ENCODE measurements around the gene NKD2.

The NKD2 gene

DNA sequence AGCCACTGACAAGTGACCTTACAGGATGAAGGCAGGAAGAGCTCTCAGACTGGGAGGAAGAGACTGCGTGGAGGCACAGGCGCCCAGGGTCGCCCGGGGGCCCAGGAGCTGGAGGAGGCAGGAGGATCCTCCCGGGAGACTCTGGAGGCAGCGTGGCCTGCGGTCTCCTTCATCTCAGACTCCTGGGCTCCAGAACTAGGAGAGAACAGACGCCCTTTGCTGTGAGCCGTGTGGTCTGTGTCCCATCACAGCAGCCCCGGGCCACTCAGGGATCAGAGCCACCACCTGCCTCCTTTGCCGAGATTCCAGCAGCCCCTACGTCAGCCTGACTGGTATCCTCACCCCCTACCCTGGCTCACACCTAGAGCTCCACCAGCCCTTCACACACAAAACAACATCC, 58.1 kb downstream of the NKD2 start:
- Histone ChIP-seq H3K9me3 (replicated peaks; ENCODE audit: low read length) (no peaks in the 10 kb centered on the region), H3K36me3 (ENCODE audit: insufficient read depth, low read length) (no peaks in the 10 kb centered on the region), H3K9ac (ENCODE audit: low read depth, low read length) (no peak overlapping the region), H3K4me3 (ENCODE audit: low read length) (no peak overlapping the region), H3K27me3 (ENCODE audit: control insufficient read depth, insufficient read depth, low read length) (no peaks in the 10 kb centered on the region), H3K4me2 (ENCODE audit: low read length) (no peak overlapping the region), H3K4me1 (ENCODE audit: control insufficient read depth, insufficient read depth, low read length) (no peaks in the 10 kb centered on the region)

DNA sequence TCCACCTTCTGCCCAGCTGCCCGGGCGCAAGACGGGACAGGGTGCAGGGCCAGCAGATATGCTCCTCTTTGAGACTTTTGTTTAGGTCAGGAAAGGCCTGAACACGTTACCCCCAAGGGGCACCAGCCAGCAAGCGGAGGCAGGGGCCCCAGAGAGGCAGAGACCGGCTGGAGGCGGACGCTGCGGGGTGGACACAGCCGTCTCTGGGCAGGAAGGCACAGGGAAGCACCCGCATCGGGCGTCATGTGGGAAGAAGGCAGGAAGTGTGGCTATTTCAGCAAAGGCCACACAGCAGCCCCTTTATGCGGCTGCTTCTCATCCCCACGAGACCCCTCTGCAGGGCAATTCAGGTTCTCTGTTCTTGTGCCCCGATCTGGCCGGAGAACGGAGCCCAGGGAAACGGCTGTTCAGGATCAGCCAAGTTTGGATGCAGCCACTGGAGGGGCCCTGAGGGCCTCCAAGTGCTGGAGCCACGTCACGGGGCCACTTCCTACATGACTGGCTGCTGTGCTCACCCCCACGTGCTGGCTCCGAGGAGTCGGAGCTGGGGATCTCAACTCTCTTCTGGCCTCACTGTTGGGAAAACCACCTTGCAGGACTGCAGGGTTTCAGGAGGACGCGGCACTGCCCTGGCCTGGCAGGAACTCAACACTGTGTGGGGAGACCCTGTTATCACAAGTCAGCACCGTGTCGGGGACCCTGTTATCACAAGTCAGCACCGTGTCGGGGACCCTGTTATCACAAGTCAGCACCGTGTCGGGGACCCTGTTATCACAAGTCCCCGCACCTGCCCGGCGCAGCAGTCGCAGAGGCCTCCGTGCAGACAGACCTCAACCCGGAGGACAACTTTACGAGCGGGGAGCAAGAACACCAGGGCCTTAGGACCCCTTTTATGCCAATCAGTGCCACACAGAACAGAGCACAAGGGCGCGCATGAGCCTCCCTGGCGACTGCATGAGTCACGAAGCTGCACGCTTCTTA, 58.8 kb downstream of the NKD2 start:
- no peak overlapping the region for H3K4me3 ChIP-seq (ENCODE audit: low read length)
- H3K36me3 ChIP-seq (ENCODE audit: insufficient read depth, low read length), result no peaks in the 10 kb centered on the region
- H3K4me1 ChIP-seq (ENCODE audit: control insufficient read depth, insufficient read depth, low read length), result no peaks in the 10 kb centered on the region
- no peak overlapping the region for H3K9ac ChIP-seq (ENCODE audit: low read depth, low read length)
- H3K27me3 ChIP-seq (ENCODE audit: control insufficient read depth, insufficient read depth, low read length), result no peaks in the 10 kb centered on the region
- no peak overlapping the region for H3K4me2 ChIP-seq (ENCODE audit: low read length)
- H3K9me3 ChIP-seq (replicated peaks; ENCODE audit: low read length), result no peaks in the 10 kb centered on the region

DNA sequence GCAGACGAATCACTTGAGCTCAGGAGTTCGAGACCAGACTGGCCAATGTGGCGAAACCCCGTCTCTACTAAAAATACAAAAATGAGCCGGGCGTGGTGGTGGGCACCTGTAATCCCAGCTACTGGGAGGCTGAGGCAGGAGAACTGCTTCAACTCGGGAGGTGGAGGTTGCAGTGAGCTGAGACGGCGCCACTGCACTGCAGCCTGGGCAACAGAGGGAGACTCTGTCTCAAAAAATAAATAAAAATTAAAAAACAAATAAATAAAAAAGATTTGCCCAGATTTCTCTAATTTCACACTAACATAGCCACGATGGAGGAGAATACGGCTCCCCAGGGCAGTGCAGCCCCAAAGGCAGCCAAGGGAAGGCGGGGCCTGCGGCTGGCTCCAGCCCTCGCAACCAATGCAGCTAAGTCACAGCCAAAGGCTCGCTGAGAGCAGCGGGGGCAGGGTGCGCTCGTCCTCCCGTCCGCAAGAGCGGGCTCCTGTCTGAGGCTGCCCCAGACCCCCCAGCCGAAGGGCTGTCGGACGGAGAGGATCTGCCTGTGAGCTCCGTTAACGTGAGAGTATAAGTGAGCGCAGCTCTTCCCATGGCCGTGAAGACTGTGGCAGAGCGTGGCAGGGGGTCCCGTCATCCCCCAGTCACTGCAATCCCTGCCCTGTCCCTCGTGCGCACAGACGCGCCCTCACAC, 59.7 kb downstream of the NKD2 start:
- H3K9me3 ChIP-seq (replicated peaks; ENCODE audit: low read length), result no peaks in the 10 kb centered on the region

DNA sequence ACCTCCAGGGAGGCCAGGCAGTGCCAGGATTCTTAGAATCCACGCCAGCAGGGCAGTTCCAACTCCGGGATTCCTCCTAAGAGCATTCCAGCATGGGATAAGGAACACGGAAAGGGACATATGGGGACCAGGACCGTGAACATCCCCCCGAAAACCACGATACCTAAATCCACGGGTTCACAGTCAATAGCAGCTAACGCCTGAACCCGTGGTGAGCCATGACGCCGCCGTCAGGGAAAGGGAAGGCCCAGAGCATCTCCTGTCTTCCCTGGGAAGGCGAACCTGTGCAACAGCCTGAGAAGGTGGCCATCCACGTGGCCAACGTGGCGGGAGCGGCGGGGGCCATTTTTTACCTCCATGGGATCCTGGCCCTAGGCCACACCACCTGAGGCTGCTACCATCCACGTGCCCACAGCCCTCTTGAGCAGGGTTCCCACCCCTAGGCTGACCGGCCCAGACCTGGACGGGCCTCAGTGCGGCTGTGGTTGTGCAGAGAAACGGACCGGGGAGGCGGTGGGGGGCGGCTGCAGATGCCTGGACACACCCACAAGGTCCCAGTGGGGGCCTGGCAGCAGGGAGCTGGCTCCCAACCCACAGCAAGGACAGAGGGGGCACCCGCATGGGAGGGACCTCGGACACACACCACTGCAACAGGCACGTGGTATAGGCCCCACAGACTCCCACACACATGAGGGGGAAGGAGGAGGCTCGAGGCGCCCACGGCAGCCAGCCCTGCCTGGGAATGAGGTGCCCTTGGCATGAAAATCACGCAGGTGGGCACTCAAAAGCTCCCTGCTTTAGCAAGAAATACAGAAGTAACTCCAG, 60.5 kb downstream of the NKD2 start:
- H3K9ac ChIP-seq (ENCODE audit: low read depth, low read length), result no peak overlapping the region
- no peaks in the 10 kb centered on the region for H3K9me3 ChIP-seq (replicated peaks; ENCODE audit: low read length)

More for the DNA sequence above, 59.7 kb downstream of the NKD2 start:
- no peaks in the 10 kb centered on the region for H3K36me3 ChIP-seq (ENCODE audit: insufficient read depth, low read length)
- H3K4me3 ChIP-seq (ENCODE audit: low read length), result no peak overlapping the region
- no peak overlapping the region for H3K4me2 ChIP-seq (ENCODE audit: low read length)
- no peak overlapping the region for H3K9ac ChIP-seq (ENCODE audit: low read depth, low read length)
- no peaks in the 10 kb centered on the region for H3K27me3 ChIP-seq (ENCODE audit: control insufficient read depth, insufficient read depth, low read length)
- H3K4me1 ChIP-seq (ENCODE audit: control insufficient read depth, insufficient read depth, low read length), result no peaks in the 10 kb centered on the region

DNA sequence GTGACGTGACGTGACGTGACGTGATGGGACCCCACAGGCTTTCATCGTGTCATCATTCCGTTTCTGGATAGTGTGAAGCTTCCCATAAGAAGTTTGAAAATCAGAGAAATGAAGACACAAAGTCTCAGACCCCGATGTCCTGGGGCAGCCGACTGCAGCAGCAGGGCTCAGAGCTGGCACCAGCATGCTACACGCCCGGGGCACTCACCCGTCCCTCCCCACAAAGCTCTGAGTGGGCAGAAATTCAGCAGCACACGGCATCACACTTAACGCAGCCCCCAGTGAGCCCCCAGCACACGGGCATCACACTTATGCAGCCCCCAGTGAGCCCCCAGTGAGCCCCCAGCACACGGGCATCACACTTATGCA, 61.1 kb downstream of the NKD2 start:
- no peak overlapping the region for H3K4me3 ChIP-seq (ENCODE audit: low read length)
- H3K9ac ChIP-seq (ENCODE audit: low read depth, low read length), result no peak overlapping the region

More for the DNA sequence above, 60.5 kb downstream of the NKD2 start:
- no peaks in the 10 kb centered on the region for H3K36me3 ChIP-seq (ENCODE audit: insufficient read depth, low read length)
- no peak overlapping the region for H3K4me3 ChIP-seq (ENCODE audit: low read length)
- H3K4me2 ChIP-seq (ENCODE audit: low read length), result no peak overlapping the region
- no peaks in the 10 kb centered on the region for H3K4me1 ChIP-seq (ENCODE audit: control insufficient read depth, insufficient read depth, low read length)
- H3K27me3 ChIP-seq (ENCODE audit: control insufficient read depth, insufficient read depth, low read length), result no peaks in the 10 kb centered on the region

DNA sequence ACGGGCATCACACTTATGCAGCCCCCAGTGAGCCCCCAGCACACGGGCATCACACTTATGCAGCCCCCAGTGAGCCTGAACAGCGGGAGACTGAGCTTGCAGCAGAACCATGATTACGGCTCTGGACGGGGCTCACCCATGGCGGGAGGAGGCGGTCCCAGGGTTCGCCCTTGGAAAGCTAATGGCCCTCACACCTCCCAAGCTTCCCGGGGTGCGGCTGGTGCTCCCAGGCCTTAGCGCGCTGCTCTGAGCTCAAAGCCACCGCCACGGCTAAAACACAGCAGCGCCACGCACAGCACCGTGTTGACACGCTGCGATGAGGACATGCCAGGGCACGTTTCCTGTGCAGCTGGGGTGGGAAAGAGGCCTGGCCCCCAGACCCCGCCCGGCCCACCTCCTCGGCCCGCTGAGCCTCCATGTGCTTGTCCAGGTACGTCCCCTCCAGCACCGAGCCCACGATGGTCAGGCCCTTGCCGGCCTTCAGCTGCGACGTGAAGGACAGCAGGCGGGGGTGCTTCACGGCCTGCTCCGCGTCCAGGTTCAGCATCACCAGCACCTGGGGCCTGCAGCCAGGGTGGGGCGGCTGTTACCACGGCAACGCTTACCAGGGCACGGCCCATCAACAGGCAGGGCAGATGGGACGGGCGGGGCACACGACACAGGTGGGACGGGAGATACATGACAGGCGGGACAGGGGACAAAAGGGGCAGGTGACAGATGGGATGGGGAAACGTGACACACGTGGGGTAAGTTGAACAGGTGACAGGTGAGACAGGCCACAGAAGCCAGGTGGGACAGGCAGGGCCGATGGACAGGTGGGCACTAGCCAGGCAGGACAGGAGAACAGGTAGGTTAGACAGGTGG, 64.9 kb downstream of the NKD2 start:
- Histone ChIP-seq H3K9me3 (replicated peaks; ENCODE audit: low read length) (no peaks in the 10 kb centered on the region), H3K4me2 (ENCODE audit: low read length) (no peak overlapping the region), H3K4me1 (ENCODE audit: control insufficient read depth, insufficient read depth, low read length) (no peaks in the 10 kb centered on the region), H3K9ac (ENCODE audit: low read depth, low read length) (no peak overlapping the region), H3K36me3 (ENCODE audit: insufficient read depth, low read length) (no peaks in the 10 kb centered on the region), H3K27me3 (ENCODE audit: control insufficient read depth, insufficient read depth, low read length) (no peaks in the 10 kb centered on the region), H3K4me3 (ENCODE audit: low read length) (no peak overlapping the region)

More for the DNA sequence above, 61.1 kb downstream of the NKD2 start:
- Histone ChIP-seq H3K9me3 (replicated peaks; ENCODE audit: low read length) (no peaks in the 10 kb centered on the region), H3K27me3 (ENCODE audit: control insufficient read depth, insufficient read depth, low read length) (no peaks in the 10 kb centered on the region), H3K4me1 (ENCODE audit: control insufficient read depth, insufficient read depth, low read length) (no peaks in the 10 kb centered on the region), H3K36me3 (ENCODE audit: insufficient read depth, low read length) (no peaks in the 10 kb centered on the region), H3K4me2 (ENCODE audit: low read length) (no peak overlapping the region)

DNA sequence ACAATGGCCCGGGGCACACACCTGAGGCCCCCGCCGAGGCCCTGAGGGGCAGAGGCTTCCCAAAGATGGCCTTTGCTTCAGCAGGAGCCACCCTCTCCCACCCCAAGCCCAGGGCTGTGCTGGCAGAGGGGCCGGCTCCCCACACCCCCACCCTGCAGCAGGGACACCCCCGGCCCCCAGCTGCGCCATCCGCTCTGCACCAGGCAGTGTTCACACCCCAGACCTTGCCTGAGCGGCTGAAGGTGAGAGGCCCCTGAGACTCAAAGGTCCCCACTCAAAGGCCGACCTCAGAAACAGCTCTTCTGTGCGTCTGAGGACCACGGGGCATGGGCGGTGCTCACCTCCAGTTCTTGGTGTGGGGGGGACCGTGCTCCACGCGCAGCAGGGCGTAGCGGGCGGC, 65.6 kb downstream of the NKD2 start:
- Histone ChIP-seq H3K36me3 (ENCODE audit: insufficient read depth, low read length) (no peaks in the 10 kb centered on the region), H3K9me3 (replicated peaks; ENCODE audit: low read length) (no peaks in the 10 kb centered on the region), H3K9ac (ENCODE audit: low read depth, low read length) (no peak overlapping the region), H3K4me1 (ENCODE audit: control insufficient read depth, insufficient read depth, low read length) (no peaks in the 10 kb centered on the region), H3K27me3 (ENCODE audit: control insufficient read depth, insufficient read depth, low read length) (no peaks in the 10 kb centered on the region), H3K4me2 (ENCODE audit: low read length) (no peak overlapping the region), H3K4me3 (ENCODE audit: low read length) (no peak overlapping the region)

DNA sequence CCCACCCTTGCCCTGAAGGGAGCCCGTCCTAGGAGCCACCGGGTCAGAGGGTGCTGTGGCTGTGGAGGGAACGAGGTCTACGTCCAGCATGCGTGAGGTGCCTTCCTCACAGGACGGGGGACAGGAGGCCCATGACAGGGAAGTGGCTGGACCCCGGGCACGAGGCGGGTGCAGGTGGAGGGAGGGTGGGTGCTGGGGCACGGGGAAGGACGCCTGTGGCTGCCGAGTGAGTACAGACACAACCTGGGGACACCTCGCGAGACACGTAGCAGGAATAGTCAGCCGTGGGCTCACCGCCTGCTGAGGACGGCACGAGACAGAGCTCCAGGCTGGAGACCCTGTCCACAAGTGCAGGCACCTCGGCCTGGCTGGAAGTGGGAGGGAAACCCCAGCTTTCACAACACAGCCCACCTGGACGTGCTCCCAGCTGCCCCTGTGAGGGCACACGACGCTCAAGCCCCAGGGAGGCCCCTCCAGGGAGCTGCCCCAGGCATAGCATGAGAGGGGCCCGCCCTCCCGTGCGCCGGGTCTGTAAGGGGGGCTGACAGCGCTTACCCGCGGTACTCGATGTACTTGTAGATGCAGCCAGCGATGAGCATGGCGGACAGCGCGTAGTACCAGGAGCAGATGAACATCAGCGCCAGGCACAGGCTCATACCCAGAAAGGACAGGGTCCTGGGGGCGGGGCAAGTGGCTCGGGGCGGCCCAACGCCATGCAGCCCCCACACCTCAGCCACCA, 66.4 kb downstream of the NKD2 start:
- Histone ChIP-seq H3K9ac (ENCODE audit: low read depth, low read length) (no peak overlapping the region), H3K4me1 (ENCODE audit: control insufficient read depth, insufficient read depth, low read length) (no peaks in the 10 kb centered on the region), H3K27me3 (ENCODE audit: control insufficient read depth, insufficient read depth, low read length) (no peaks in the 10 kb centered on the region), H3K4me2 (ENCODE audit: low read length) (no peak overlapping the region), H3K4me3 (ENCODE audit: low read length) (no peak overlapping the region), H3K9me3 (replicated peaks; ENCODE audit: low read length) (no peaks in the 10 kb centered on the region), H3K36me3 (ENCODE audit: insufficient read depth, low read length) (no peaks in the 10 kb centered on the region)

DNA sequence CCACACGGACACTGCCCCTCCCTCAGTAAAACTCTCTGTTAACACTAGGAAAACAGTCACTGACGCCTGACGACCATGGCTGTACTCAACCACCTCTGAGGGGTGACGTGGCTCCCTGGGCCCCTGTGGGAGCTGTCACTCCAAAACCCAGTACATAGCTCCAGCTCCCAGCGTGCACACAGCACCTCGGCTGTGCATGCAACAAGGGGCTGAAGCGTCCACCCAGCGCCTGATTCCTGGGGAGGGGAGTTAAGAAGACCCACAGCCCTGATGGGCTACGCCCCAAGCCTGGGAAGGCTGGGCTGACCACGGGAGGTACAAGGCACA, 66.9 kb downstream of the NKD2 start:
- no peak overlapping the region for H3K4me2 ChIP-seq (ENCODE audit: low read length)
- H3K4me3 ChIP-seq (ENCODE audit: low read length), result no peak overlapping the region
- no peaks in the 10 kb centered on the region for H3K36me3 ChIP-seq (ENCODE audit: insufficient read depth, low read length)
- H3K27me3 ChIP-seq (ENCODE audit: control insufficient read depth, insufficient read depth, low read length), result no peaks in the 10 kb centered on the region
- H3K9ac ChIP-seq (ENCODE audit: low read depth, low read length), result no peak overlapping the region
- H3K9me3 ChIP-seq (replicated peaks; ENCODE audit: low read length), result no peaks in the 10 kb centered on the region
- no peaks in the 10 kb centered on the region for H3K4me1 ChIP-seq (ENCODE audit: control insufficient read depth, insufficient read depth, low read length)

DNA sequence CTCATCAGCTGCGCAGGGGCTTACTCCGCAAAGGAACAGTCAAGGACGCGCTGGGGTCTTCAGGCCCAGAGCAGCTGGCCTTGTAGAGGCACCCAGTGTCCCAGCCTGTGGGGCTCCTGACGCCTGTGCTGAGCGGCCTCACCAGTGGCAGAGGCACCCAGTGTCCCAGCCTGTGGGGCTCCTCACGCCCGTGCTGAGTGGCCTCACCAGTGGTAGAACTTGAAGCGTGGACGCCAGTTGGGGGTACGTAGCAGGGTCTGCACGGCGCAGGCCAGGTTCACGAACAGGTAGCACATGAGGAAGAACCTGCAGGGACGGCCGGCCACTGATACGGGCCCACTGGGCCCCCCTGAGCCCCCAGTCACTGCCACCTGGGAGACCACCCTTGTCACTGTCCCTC, 67.3 kb downstream of the NKD2 start:
- Histone ChIP-seq H3K4me1 (ENCODE audit: control insufficient read depth, insufficient read depth, low read length) (no peaks in the 10 kb centered on the region), H3K9me3 (replicated peaks; ENCODE audit: low read length) (no peaks in the 10 kb centered on the region), H3K9ac (ENCODE audit: low read depth, low read length) (no peak overlapping the region), H3K27me3 (ENCODE audit: control insufficient read depth, insufficient read depth, low read length) (no peaks in the 10 kb centered on the region), H3K4me2 (ENCODE audit: low read length) (no peak overlapping the region), H3K36me3 (ENCODE audit: insufficient read depth, low read length) (no peaks in the 10 kb centered on the region), H3K4me3 (ENCODE audit: low read length) (no peak overlapping the region)
